SK-N-MC (cell line): ENCODE measurements around the gene ZNF611.
A peak's percentile ranks its signal among the peaks of the same experiment; 100 is the strongest.
"Not testable (repeated sequence)": the region's sequence is repeated elsewhere in the genome, so short reads cannot be mapped to it uniquely, and the experiment has no call there.

Source experiments
- DNase-seq: peaks from one replicate; pipeline ENCODE4 v3.0.0-alpha.2; 2011; ENCODE audit warnings: low read depth, low spot score
- H3K27ac ChIP-seq: fragments of 200-600 bp; sonication (generic); 2 replicates; pipeline ENCODE4 v1.5.1; 2016; ENCODE audit warnings: mixed run types
- H3K36me3 ChIP-seq: fragments of 200-600 bp; sonication (generic); 2 replicates; pipeline ENCODE4 v1.6.1; 2017; ENCODE audit warnings: antibody characterized with exemption, low read length, mixed read lengths; ENCODE audit not compliant: insufficient read depth
- H3K4me3 ChIP-seq: fragments of 200-600 bp; sonication (generic); 2 replicates; pipeline ENCODE4 v1.5.1; 2016
- H3K9ac ChIP-seq: fragments of 200-600 bp; sonication (generic); 2 replicates; pipeline ENCODE4 v1.8.0; 2017; ENCODE audit warnings: mixed run types, mixed read lengths; ENCODE audit not compliant: insufficient read length
- H3K9me3 ChIP-seq: fragments of 200-600 bp; sonication (generic); 2 replicates; pipeline ENCODE4 v1.6.1; 2017; ENCODE audit warnings: low read depth, mild to moderate bottlenecking, antibody characterized with exemption, low read length, moderate library complexity, mixed read lengths
- EZH2 ChIP-seq: fragments of 200-600 bp; sonication (generic); IDR thresholded peaks from one replicate; pipeline ENCODE4 v1.6.1; 2017; ENCODE audit warnings: antibody characterized with exemption
- FOXP2 ChIP-seq: optimal IDR thresholded peaks from 2 replicates; pipeline ENCODE3; 2011; ENCODE audit warnings: mild to moderate bottlenecking, moderate library complexity; ENCODE audit not compliant: insufficient read depth; ENCODE audit errors: extremely low read length, control extremely low read depth
- POLR2AphosphoS5 ChIP-seq: IDR thresholded peaks from 2 replicates; pipeline ENCODE4 v1.6.1; 2012; ENCODE audit warnings: mild to moderate bottlenecking, low read depth, low read length, borderline replicate concordance

The ZNF611 gene

DNA sequence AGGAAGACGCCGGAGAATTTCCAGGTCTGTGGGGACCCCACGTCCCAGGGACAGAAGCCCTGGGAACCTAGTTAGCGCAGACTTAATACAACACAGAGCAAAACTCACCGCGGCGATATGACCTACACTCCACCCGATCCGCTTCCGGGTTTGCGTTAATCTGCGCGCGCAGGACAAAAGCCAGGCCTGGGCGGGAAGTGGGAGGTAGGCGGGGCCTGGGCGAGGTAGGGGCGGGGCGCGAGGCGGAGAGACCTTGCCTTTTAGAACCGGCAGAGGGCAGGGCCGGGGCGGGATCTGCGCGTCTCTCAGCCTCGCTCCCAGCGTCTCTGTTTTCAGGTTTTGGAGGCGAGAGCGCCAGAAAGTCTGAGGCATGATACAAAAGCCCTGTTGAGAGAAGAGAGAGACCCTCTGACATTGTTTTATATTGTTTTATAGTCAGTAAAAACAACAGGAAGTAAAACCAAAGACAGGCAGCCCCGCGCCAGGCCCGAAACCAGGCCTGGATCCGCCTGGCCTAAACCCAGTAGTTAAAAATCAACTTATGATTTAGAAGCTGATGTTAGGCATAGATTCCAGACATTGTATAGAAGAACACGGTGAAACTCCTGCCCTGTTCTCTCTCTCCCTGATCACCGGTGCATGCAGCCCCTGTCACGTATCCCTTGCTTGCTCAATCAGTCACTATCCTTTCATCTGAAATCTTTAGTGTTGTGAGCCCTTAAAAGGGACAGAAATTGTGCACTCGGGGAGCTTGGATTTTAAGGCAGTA is at the start of gene ZNF611:
Gene ZNF611, minus strand, starts transcription at position 152 of the 769 bp plus-strand sequence. CDS start 19,150 bp downstream, outside the sequence.
- peak; percentile 91 for TF ChIP-seq POLR2AphosphoS5
- TF ChIP-seq FOXP2, result no peak
- no peak for TF ChIP-seq EZH2
- Histone ChIP-seq H3K9me3 (peaks cover 4% of the 10 kb centered on the region; the same call in 1 of the 2 replicates), H3K9ac (peak within 1 kb of the TSS; percentile 96), H3K4me3 (peak within 1 kb of the TSS; percentile 95), H3K27ac (0 out of 2 replicates have a peak within 1 kb of the TSS, but pooled peaks have one; percentile 30), H3K36me3 (no peaks in the 10 kb centered on the region)
- DNase-seq, result peak; percentile 30

DNA sequence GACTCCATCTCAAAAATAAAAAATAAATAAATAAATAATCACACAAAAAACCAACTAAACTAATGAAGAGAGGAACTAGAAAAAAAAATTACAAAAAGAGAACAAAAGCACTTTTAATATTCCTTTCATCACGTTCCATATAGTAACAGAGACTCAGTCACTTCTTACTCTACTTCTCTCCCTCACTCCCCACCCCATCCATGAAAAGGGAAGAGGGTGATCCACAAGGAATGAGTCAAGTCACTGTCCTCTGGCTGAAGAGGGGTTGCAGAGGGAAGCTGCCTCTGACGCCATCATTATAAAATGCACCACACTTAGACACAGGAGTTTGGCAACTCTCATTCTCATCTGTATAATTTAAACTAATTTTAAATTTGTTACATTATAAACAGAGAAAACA is 48.0 kb upstream of the ZNF611 start:
- not testable (repeated sequence) for H3K4me3 ChIP-seq, H3K36me3 ChIP-seq, H3K9ac ChIP-seq, DNase-seq, H3K27ac ChIP-seq, H3K9me3 ChIP-seq

DNA sequence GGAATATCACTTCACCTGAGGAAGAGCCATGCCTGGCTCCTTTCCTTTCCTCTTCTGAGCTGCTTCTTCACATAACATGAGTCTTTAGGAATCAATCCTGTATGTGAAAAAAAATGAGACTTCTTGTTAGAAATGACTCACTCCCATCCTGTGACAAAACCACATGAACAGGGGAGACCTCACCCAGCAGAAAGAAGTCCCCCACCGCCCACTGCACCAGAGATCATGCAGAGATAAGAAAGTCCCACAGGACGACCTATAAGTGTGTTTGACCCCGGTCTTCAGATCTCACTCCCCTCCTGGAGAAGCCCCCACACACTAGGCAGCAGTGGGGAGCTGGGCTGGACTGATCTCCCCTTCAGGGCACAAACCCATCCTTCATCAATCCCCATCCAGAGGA is 44.0 kb upstream of the ZNF611 start:
- Histone ChIP-seq H3K4me3 (no peak overlapping the region), H3K36me3 (no peaks in the 10 kb centered on the region), H3K9ac (no peak overlapping the region), H3K27ac (no peak overlapping the region), H3K9me3 (no peaks in the 10 kb centered on the region)
- DNase-seq, result no peak
- TF ChIP-seq POLR2AphosphoS5 (no peak), EZH2 (no peak), FOXP2 (no peak)

DNA sequence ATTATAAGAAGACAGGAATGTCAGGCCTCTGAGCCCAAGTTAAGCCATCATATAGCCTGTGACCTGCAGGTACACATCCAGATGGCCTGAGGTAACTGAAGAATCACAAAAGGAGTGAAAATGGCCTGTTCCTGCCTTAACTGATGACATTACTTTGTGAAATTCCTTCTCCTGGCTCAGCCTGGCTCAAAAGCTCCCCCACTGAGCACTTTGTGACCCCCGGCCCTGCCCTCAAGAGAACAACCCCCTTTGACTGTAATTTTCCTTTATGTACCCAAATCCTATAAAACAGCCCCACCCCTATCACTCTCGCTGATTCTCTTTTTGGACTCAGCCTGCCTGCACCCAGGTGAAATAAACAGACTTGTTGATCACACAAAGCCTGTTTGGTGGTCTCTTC is 21.6 kb upstream of the ZNF611 start:
- not testable (repeated sequence) for H3K27ac ChIP-seq, H3K9ac ChIP-seq, DNase-seq, H3K9me3 ChIP-seq, H3K36me3 ChIP-seq, H3K4me3 ChIP-seq

DNA sequence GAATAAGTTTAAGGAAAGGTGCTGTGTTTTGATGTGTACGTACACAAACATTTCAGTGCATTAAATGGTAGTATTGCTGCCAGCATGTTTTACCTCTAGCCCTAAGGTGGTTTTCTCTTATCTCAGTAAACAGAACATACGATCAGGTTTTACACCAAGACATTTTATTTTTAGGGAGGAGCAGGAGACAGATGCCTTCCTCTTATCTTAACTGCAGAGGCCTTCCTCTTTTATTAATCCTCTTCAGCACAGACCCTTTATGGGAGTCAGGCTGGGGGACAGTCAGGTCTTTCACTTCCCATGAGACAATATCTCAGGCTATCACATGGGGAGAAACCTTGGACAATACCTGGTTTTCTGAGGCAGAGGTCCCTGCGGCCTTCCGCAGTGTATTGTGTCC is 14.9 kb upstream of the ZNF611 start:
- H3K9me3 ChIP-seq, result no peaks in the 10 kb centered on the region
- no peak for DNase-seq
- no peaks in the 10 kb centered on the region for H3K36me3 ChIP-seq
- H3K4me3 ChIP-seq, result no peak overlapping the region
- H3K9ac ChIP-seq, result no peak overlapping the region
- no peak overlapping the region for H3K27ac ChIP-seq
- TF ChIP-seq POLR2AphosphoS5, result no peak
- no peak for TF ChIP-seq EZH2
- no peak for TF ChIP-seq FOXP2

DNA sequence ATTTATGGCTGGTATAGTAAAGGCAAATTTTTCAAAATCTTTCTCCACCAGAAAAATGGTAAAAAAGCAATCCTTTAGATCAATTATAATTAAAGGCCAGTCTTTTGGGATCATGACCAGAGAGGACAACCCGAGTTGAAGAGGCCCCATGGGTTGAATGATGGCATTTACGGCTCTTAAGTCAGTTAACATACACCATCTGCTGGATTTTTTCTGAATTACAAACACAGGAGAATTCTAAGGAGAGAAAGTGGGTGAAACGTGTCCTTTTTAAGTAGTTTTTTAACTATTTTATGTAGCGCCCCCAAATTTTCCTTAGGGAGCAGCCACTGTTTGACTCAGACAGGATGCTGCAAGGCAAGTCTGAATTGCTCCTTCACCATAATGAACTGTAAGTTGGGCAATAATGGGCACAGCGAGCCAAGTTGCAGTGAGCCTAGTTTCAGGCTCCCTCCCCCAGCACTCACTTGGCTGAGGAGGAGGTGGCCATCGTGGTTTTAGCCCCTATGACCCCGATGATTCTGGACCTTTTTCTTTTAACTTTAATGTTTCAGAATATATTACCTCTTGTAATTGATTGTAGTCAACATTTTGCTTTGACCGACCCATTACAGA is 13.6 kb upstream of the ZNF611 start:
- Histone ChIP-seq H3K27ac (no peak overlapping the region), H3K4me3 (no peak overlapping the region), H3K9ac (no peak overlapping the region), H3K9me3 (no peaks in the 10 kb centered on the region), H3K36me3 (no peaks in the 10 kb centered on the region)
- no peak for DNase-seq
- TF ChIP-seq EZH2 (no peak), POLR2AphosphoS5 (no peak), FOXP2 (no peak)

DNA sequence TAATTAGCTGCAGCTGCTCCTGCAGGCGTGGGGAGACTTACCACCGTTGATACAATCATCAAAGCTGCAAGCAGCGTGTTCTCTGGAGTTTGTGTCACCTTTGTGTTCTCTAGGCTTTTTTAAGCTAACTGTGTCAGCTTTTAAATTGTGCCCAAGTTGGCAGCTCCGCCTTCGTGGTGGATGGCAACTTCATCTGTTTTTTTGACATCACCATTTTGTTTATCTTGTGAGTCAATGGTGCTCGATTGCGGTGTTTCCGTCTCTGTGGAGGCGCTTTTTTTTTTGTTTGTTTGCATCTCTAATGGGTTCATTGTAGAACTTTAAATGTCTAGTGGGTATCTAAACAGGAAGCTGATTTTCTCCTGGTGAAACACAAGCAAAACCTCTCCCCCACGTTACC is 11.1 kb upstream of the ZNF611 start:
- not testable (repeated sequence) for H3K4me3 ChIP-seq, H3K36me3 ChIP-seq, DNase-seq, H3K27ac ChIP-seq, H3K9ac ChIP-seq, H3K9me3 ChIP-seq

DNA sequence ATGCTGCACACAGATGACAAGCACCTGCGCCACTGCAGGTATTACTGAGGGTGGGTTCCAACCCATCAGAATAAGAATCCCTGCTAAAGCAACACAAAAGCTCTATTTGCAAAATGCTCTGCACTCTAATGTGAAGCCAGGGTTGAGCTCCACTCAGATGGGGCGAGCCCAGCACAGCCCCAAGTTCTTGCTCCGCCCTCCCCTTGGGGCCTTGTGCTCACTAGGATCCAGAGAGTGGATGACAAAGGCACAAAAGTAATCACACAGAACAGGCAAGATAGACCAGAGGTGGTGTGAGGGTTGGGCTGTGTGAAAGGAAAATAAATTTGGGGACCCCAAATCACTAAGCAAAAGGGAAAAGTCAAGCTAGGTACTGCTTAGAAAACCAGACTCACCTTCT is 8.2 kb upstream of the ZNF611 start:
- no peak for DNase-seq
- Histone ChIP-seq H3K36me3 (no peaks in the 10 kb centered on the region), H3K27ac (no peak overlapping the region), H3K4me3 (no peak overlapping the region), H3K9ac (no peak overlapping the region), H3K9me3 (no peaks in the 10 kb centered on the region)
- TF ChIP-seq EZH2 (no peak), FOXP2 (no peak), POLR2AphosphoS5 (no peak)

DNA sequence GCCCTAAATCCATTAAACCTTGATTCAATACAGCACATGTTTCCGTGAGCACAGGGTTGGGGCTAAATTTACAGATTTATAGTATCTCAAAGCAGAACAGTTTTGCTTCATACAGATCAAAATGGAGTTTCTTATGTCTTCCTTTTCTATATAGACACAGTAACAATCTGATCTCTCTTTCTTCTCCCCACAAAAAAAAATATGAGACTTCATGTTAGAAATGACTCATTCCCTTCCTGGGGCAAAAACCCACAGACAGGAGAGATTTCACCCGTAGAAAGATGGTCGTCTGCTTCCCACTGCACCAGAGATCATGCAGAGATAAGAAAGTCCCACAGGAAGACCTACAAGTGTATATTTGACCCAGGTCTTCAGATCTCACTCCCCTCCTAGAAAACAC is 7.7 kb upstream of the ZNF611 start:
- Histone ChIP-seq H3K9ac (no peak overlapping the region), H3K36me3 (no peaks in the 10 kb centered on the region), H3K27ac (no peak overlapping the region), H3K9me3 (no peaks in the 10 kb centered on the region), H3K4me3 (no peak overlapping the region)
- TF ChIP-seq EZH2 (no peak), FOXP2 (no peak), POLR2AphosphoS5 (no peak)
- no peak for DNase-seq
